HEK293 (cell line): ENCODE data around the gene DUSP22.

Experiments used
- CTCF ChIA-PET: fragments of 350-600 bp; formaldehyde crosslinking; extraction: SDS; loops from one replicate; lab custom pipeline; 2021; ENCODE audit warnings: antibody characterized with exemption; lab: Yijun Ruan, JAX
- POLR2A ChIA-PET: fragments of 300-600 bp; formaldehyde crosslinking; extraction: SDS; loops from one replicate; lab custom pipeline; 2020; ENCODE audit warnings: antibody characterized with exemption, inconsistent platforms; lab: Yijun Ruan, JAX
- H3K27ac ChIP-seq: fragments of 200-500 bp; sonication (Bioruptor generic); 2 replicates; pipeline ENCODE4 v1.5.1; 2014; ENCODE audit warnings: low read depth, low read length, control low read depth, inconsistent platforms; ENCODE audit errors: extremely low read depth
- H3K36me3 ChIP-seq, 2 experiments: fragments of 200-500 bp in 1 of 2; sonication (Bioruptor generic) in 1 of 2; 1 replicate in 1 of 2; 2 replicates in 1 of 2; pipeline ENCODE4 v1.5.1; 2014 to 2017; ENCODE audit warnings: inconsistent platforms in 2 of 2, low read length in 2 of 2; ENCODE audit not compliant: control insufficient read depth in 2 of 2, insufficient read depth in 1 of 2
- H3K4me1 ChIP-seq: fragments of 200-500 bp; sonication (Bioruptor generic); 2 replicates; pipeline ENCODE4 v1.5.1; 2014; ENCODE audit warnings: mild to moderate bottlenecking, low read length, inconsistent platforms; ENCODE audit not compliant: control insufficient read depth, insufficient read depth
- H3K4me3 ChIP-seq: 2 replicates; pipeline ENCODE4 v1.5.1; 2011; ENCODE audit warnings: low read depth, mild to moderate bottlenecking, control low read depth, low read length, moderate library complexity
- H3K9me3 ChIP-seq: fragments of 200-500 bp; sonication (Bioruptor generic); 2 replicates; pipeline ENCODE4 v1.5.1; 2014; ENCODE audit warnings: low read depth, low read length, inconsistent platforms; ENCODE audit not compliant: control insufficient read depth, insufficient read depth
- BCL11A ChIP-seq: fragments of 450-650 bp; formaldehyde crosslinking; IDR thresholded peaks from 2 replicates; pipeline ENCODE4 v1.5.1; 2016; ENCODE audit warnings: low read depth, missing biosample characterization, missing genetic modification characterization
- EGR2 ChIP-seq: fragments of 450-650 bp; formaldehyde crosslinking; IDR thresholded peaks from 2 replicates; pipeline ENCODE4 v1.5.1; 2016; ENCODE audit warnings: low read depth, missing biosample characterization, missing genetic modification characterization
- GLI2 ChIP-seq: fragments of 450-650 bp; formaldehyde crosslinking; IDR thresholded peaks from 2 replicates; pipeline ENCODE4; 2017; ENCODE audit warnings: missing biosample characterization, missing genetic modification characterization, low read depth, borderline replicate concordance
- HOXC10 ChIP-seq: sonication (generic); formaldehyde crosslinking; IDR thresholded peaks from 2 replicates; pipeline ENCODE4 v1.8.1; 2023; ENCODE audit warnings: mild to moderate bottlenecking, missing genetic modification reagents
- KLF10 ChIP-seq: fragments of 450-650 bp; IDR thresholded peaks from 2 replicates; pipeline ENCODE4 v1.5.1; 2018; ENCODE audit warnings: missing biosample characterization, mild to moderate bottlenecking, missing genetic modification characterization
- MYNN ChIP-seq: fragments of 450-650 bp; formaldehyde crosslinking; IDR thresholded peaks from 2 replicates; pipeline ENCODE4 v1.5.1; 2016; ENCODE audit warnings: missing biosample characterization, missing genetic modification characterization, borderline replicate concordance
- ZBTB8A ChIP-seq: fragments of 450-650 bp; formaldehyde crosslinking; IDR thresholded peaks from 2 replicates; pipeline ENCODE4 v1.5.1; 2016; ENCODE audit warnings: missing biosample characterization, missing genetic modification characterization
- ZEB2 ChIP-seq: fragments of 450-650 bp; formaldehyde crosslinking; IDR thresholded peaks from 2 replicates; pipeline ENCODE4 v1.5.1; 2016; ENCODE audit warnings: missing biosample characterization, missing genetic modification characterization
- ZFP69B ChIP-seq: fragments of 450-650 bp; formaldehyde crosslinking; IDR thresholded peaks from 2 replicates; pipeline ENCODE4 v1.5.1; 2016; ENCODE audit warnings: missing biosample characterization, missing genetic modification characterization
- ZIC2 ChIP-seq: fragments of 450-650 bp; formaldehyde crosslinking; IDR thresholded peaks from 2 replicates; pipeline ENCODE4 v1.5.1; 2016; ENCODE audit warnings: missing biosample characterization, missing genetic modification characterization
- ZNF133 ChIP-seq: fragments of 450-650 bp; formaldehyde crosslinking; IDR thresholded peaks from 2 replicates; pipeline ENCODE4 v1.5.1; 2016; ENCODE audit warnings: missing biosample characterization, missing genetic modification characterization
- ZNF169 ChIP-seq: fragments of 450-650 bp; formaldehyde crosslinking; IDR thresholded peaks from 2 replicates; pipeline ENCODE4 v1.5.1; 2016; ENCODE audit warnings: missing biosample characterization, missing genetic modification characterization
- ZNF248 ChIP-seq: fragments of 450-650 bp; formaldehyde crosslinking; IDR thresholded peaks from 2 replicates; pipeline ENCODE4 v1.5.1; 2017; ENCODE audit warnings: missing biosample characterization, missing genetic modification characterization
- ZNF302 ChIP-seq: fragments of 450-650 bp; formaldehyde crosslinking; IDR thresholded peaks from 2 replicates; pipeline ENCODE4 v1.5.1; 2016; ENCODE audit warnings: missing biosample characterization, missing genetic modification characterization, low read depth
- ZNF37A ChIP-seq: fragments of 450-650 bp; IDR thresholded peaks from 2 replicates; pipeline ENCODE4 v1.5.1; 2018; ENCODE audit warnings: missing biosample characterization, missing genetic modification characterization
- ZNF416 ChIP-seq: fragments of 450-650 bp; formaldehyde crosslinking; IDR thresholded peaks from 2 replicates; pipeline ENCODE4 v1.5.1; 2016; ENCODE audit warnings: missing biosample characterization, missing genetic modification characterization
- ZNF548 ChIP-seq: fragments of 450-650 bp; formaldehyde crosslinking; IDR thresholded peaks from 2 replicates; pipeline ENCODE4 v1.5.1; 2016; ENCODE audit warnings: missing biosample characterization, missing genetic modification characterization
- ZNF660 ChIP-seq: fragments of 450-650 bp; IDR thresholded peaks from 2 replicates; pipeline ENCODE4 v1.5.1; 2018; ENCODE audit warnings: missing biosample characterization, mild to moderate bottlenecking, missing genetic modification characterization
- ZNF677 ChIP-seq: fragments of 450-650 bp; IDR thresholded peaks from 2 replicates; pipeline ENCODE4 v1.5.0; 2018; ENCODE audit warnings: missing biosample characterization, mild to moderate bottlenecking, missing genetic modification characterization, moderate library complexity
- ZNF776 ChIP-seq: fragments of 450-650 bp; formaldehyde crosslinking; IDR thresholded peaks from 2 replicates; pipeline ENCODE4 v1.5.0; 2017; ENCODE audit warnings: missing biosample characterization, missing genetic modification characterization, borderline replicate concordance
- ZNF785 ChIP-seq: fragments of 450-650 bp; formaldehyde crosslinking; IDR thresholded peaks from 2 replicates; pipeline ENCODE4 v1.5.1; 2016; ENCODE audit warnings: missing biosample characterization, missing genetic modification characterization
- ZNF792 ChIP-seq: fragments of 450-650 bp; formaldehyde crosslinking; IDR thresholded peaks from 2 replicates; pipeline ENCODE4 v1.5.1; 2016; ENCODE audit warnings: missing biosample characterization, missing genetic modification characterization
- ZSCAN30 ChIP-seq: fragments of 450-650 bp; IDR thresholded peaks from 2 replicates; pipeline ENCODE4 v1.5.1; 2018; ENCODE audit warnings: missing biosample characterization, mild to moderate bottlenecking, missing genetic modification characterization, moderate library complexity
- TF ChIP-seq, protein P1 (sequence below): fragments of 450-650 bp; formaldehyde crosslinking; IDR thresholded peaks from 2 replicates; pipeline ENCODE4 v1.5.1; 2017; ENCODE audit warnings: missing biosample characterization, missing genetic modification characterization
- TF ChIP-seq, protein P2 (sequence below): fragments of 450-650 bp; formaldehyde crosslinking; IDR thresholded peaks from 2 replicates; pipeline ENCODE4 v1.5.1; 2016; ENCODE audit warnings: missing biosample characterization, missing genetic modification characterization, borderline replicate concordance
- TF ChIP-seq, protein P3 (sequence below): fragments of 450-650 bp; formaldehyde crosslinking; IDR thresholded peaks from 2 replicates; pipeline ENCODE4 v1.5.1; 2016; ENCODE audit warnings: missing biosample characterization, missing genetic modification characterization

Gene DUSP22

DNA sequence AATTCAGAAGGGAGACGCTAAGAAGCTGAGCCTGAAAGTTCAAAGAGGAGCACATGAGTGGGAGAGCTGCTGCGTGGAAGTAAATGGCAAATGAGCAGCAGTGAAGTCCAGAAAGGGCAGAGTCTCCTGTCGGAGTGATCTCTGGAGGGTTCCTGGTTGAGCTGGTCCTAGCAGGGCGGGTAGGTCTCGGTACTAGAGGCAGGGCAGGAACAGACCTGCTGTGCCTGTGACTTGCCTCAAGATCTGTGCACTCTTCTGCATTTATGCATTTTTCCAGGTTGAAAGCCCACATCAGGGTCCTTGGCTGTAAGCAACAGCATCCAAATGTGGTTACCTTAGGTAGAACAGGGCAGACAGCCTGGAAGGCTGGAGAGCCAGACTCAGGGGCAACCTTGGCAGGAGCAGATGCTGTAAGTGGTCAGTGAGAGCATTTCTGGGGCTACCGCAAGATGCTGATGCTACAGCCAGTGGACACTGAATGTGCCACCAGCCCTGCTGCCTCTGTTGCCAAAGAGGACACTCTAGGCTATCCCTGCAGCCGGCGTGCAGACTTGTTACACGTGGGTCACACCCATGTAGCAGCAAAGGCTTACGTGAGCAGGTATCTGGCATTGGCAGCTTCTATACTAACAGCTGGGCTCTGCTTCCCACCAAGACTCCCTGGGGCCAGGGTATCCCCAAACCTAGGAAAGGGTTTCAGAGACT, 8.4 kb downstream of the DUSP22 start:
- Histone ChIP-seq H3K4me3 (no peak overlapping the region), H3K9me3 (no peaks in the 10 kb centered on the region), H3K4me1 (peaks cover 12% of the 10 kb centered on the region), H3K36me3 (no peaks in the 10 kb centered on the region), H3K27ac (no peak overlapping the region)
- TF ChIP-seq ZNF133 (tag by site-specific recombination) (no peak), ZNF169 (tag by site-specific recombination) (no peak), ZBTB8A (no peak), ZSCAN30 (no peak), ZNF548 (no peak), EGR2 (tag by site-specific recombination) (no peak), GLI2 (tag by site-specific recombination) (no peak), KLF10 (tag by site-specific recombination) (no peak), ZNF416 (no peak), MYNN (no peak), ZNF248 (tag by site-specific recombination) (no peak), ZNF792 (tag by site-specific recombination) (no peak), ZNF660 (tag by site-specific recombination) (no peak), ZEB2 (tag by site-specific recombination) (no peak), ZFP69B (tag by site-specific recombination) (no peak)
- TF ChIP-seq, protein P1, sequence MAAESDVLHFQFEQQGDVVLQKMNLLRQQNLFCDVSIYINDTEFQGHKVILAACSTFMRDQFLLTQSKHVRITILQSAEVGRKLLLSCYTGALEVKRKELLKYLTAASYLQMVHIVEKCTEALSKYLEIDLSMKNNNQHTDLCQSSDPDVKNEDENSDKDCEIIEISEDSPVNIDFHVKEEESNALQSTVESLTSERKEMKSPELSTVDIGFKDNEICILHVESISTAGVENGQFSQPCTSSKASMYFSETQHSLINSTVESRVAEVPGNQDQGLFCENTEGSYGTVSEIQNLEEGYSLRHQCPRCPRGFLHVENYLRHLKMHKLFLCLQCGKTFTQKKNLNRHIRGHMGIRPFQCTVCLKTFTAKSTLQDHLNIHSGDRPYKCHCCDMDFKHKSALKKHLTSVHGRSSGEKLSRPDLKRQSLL: no peak
- ChIA-PET POLR2A (interaction anchor here (1.1 kb wide), 1 partner anchor 12 kb away, joined by 3 read pairs; no protein-coding TSS in a partner anchor), CTCF (interaction anchor here (0.9 kb wide), 1 partner anchor 15 kb away, joined by 3 read pairs; no protein-coding TSS in a partner anchor)

DNA sequence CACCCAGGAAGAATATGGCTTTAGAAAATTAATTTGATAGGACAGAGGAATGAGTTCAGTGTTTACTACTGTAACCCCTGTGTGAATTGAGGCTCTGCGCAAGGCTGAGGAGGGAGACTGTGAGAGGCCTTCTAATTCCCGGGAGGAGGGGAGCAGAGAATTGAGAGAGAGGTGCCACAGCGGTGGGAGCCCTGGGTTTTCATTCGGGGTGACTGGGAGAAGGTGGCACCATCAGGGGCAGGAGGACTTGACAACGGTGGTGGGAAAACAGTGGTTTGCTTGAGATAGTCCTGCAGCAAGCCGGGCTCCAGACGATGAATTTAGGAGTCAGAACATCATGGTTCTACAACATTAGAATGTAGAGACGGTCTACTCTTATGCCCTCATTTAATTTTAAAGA, 9.2 kb downstream of the DUSP22 start:
- H3K27ac ChIP-seq: no peak overlapping the region
- TF ChIP-seq ZNF785 (tag by site-specific recombination): no peak
- no peak for TF ChIP-seq ZNF776 (tag by site-specific recombination)
- TF ChIP-seq ZNF302: no peak
- TF ChIP-seq ZNF248 (tag by site-specific recombination): no peak
- TF ChIP-seq, protein P2, sequence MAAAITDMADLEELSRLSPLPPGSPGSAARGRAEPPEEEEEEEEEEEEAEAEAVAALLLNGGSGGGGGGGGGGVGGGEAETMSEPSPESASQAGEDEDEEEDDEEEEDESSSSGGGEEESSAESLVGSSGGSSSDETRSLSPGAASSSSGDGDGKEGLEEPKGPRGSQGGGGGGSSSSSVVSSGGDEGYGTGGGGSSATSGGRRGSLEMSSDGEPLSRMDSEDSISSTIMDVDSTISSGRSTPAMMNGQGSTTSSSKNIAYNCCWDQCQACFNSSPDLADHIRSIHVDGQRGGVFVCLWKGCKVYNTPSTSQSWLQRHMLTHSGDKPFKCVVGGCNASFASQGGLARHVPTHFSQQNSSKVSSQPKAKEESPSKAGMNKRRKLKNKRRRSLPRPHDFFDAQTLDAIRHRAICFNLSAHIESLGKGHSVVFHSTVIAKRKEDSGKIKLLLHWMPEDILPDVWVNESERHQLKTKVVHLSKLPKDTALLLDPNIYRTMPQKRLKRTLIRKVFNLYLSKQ (tag by site-specific recombination): no peak
- TF ChIP-seq ZNF37A: no peak
- TF ChIP-seq BCL11A (tag by site-specific recombination): no peak
- TF ChIP-seq ZNF677: no peak
- no peak for TF ChIP-seq ZIC2 (tag by site-specific recombination)
- TF ChIP-seq, protein P3, sequence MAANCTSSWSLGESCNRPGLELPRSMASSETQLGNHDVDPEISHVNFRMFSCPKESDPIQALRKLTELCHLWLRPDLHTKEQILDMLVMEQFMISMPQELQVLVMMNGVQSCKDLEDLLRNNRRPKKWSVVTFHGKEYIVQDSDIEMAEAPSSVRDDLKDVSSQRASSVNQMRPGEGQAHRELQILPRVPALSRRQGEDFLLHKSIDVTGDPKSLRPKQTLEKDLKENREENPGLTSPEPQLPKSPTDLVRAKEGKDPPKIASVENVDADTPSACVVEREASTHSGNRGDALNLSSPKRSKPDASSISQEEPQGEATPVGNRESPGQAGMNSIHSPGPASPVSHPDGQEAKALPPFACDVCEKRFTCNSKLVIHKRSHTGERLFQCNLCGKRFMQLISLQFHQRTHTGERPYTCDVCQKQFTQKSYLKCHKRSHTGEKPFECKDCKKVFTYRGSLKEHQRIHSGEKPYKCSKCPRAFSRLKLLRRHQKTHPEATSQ: no peak
- no peak for TF ChIP-seq HOXC10 (CRISPR knock-in tag)
- TF ChIP-seq, all 188 proteins: peak for 0
- POLR2A ChIA-PET: no interaction called here
- Histone ChIP-seq H3K4me1 (peaks cover 3% of the 10 kb centered on the region), H3K4me3 (no peak overlapping the region), H3K36me3 (no peaks in the 10 kb centered on the region), H3K9me3 (no peaks in the 10 kb centered on the region)
- CTCF ChIA-PET: interaction anchor here (0.9 kb wide), 1 partner anchor 14 kb away, joined by 3 read pairs; no protein-coding TSS in a partner anchor
